Lower leg skin (tissue), 3 donors: ENCODE results near the gene LCE3B.

ENCODE experiments used
- CTCF ChIP-seq, 3 donors: fragments of 450-650 bp; IDR thresholded peaks; one replicate each; pipeline ENCODE4 v1.5.1; 2016; ENCODE audit warnings: antibody characterized with exemption in 3 of 3, mild to moderate bottlenecking in 3 of 3, moderate library complexity in 2 of 3
- POLR2A ChIP-seq, 2 donors: fragments of 450-650 bp; IDR thresholded peaks; one replicate each; pipeline ENCODE4 v1.6.1; 2016 to 2017; ENCODE audit warnings: antibody characterized with exemption in 2 of 2, mild to moderate bottlenecking in 1 of 2, moderate library complexity in 1 of 2

- TF ChIP-seq CTCF (IDR thresholded peaks at IDR 0.05) (no peak), POLR2A (IDR thresholded peaks at IDR 0.05) (no peak)
Measured at GRCh38 chr1:152643945-152644344, 30.3 kb downstream of the LCE3B start.
